HUDEP-2 (cell line): ENCODE data around the gene DTYMK.

Experiments
- DNase-seq, 76 experiments: peaks; one replicate each; lab custom pipeline; 2025; ENCODE audit not compliant: unreplicated experiment in 76 of 76; lab: John Stamatoyannopoulos, UW

DTYMK gene

GRCh38 chr2:241629762-241630435 lies 56.7 kb downstream of the DTYMK start:
- no peak for DNase-seq

- no peak for DNase-seq
Measured at GRCh38 chr2:241627675-241628074, 58.9 kb downstream of the DTYMK start.
